Measurements from ENCODE around the gene NPHP1.

NPHP1 gene

DNA sequence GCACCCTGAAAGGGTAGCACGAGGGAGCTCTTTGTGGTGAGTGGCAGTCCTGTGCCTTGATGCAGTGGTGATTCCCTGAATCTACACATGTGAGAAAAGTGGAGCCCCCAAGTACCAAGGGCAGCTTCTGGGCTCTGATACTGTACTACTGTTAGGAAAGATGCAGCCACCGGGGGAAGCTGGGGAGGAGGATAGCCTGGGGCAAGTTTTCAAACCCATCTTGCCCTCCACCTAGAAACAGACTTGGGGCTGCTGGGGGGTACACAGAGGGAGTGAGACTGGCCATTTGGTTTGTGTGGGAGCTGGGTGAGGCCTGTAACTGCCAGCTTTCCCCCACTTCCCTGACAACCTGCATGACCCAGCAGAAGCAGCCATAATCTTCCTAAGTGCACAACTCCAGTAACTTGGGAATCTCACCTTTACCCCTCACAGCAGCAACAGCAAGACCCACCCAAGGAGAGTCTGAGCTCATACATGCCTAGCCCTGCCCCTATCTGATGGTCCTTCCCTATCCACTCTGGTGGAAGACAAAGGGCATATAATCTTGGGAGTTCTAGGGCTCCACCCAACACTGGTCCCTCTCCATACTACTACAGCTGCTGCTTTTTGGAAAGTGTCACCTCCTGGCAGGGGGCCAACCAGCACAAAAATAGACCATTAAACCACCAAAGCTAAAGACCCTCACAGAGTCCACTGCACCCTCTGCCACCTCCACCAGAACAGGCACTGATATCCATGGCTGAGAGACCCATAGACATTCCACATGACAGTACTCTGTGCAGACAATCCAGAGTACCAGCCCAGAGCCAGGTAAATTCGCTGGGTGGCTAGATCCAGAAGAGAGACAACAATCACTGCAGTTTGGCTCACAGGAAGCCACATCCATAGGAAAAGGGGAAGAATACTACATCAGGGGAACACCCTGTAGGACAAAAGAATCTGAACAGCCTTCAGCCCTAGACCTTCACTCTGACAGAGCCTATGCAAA lies 97.4 kb downstream of the NPHP1 start:
- no peak overlapping the region for H3K56ac ChIP-seq (ENCODE audit: low read length)
- H2BK120ac ChIP-seq (ENCODE audit: low read depth, low read length), result no peak overlapping the region
- no peak overlapping the region for H2BK5ac ChIP-seq (ENCODE audit: low read length)
- no peak overlapping the region for H3K18ac ChIP-seq (ENCODE audit: low read length)
- H2AK5ac ChIP-seq (ENCODE audit: low read length), result no peak overlapping the region
- H3K4me3 ChIP-seq (ENCODE audit: low read length), result no peak overlapping the region
- H4K8ac ChIP-seq (ENCODE audit: low read depth, low read length), result no peak overlapping the region
- H3K79me2 ChIP-seq (ENCODE audit: control insufficient read depth, insufficient read depth, low read length), result no peaks in the 10 kb centered on the region
- H4K5ac ChIP-seq (ENCODE audit: low read length), result no peak overlapping the region
- no peak overlapping the region for H3K4me2 ChIP-seq (ENCODE audit: low read length)
- no peak overlapping the region for H2BK15ac ChIP-seq (replicated peaks; ENCODE audit: low read depth)
- DNase-seq, result no peak
- no peak overlapping the region for H3K27ac ChIP-seq (ENCODE audit: low read depth, low read length)
- H3K4ac ChIP-seq (ENCODE audit: low read depth, low read length), result no peak overlapping the region
- H3K79me1 ChIP-seq (ENCODE audit: low read length), result no peaks in the 10 kb centered on the region
- H3K36me3 ChIP-seq (ENCODE audit: control insufficient read depth, insufficient read depth, low read length), result no peaks in the 10 kb centered on the region
- no peaks in the 10 kb centered on the region for H3K27me3 ChIP-seq (ENCODE audit: insufficient read depth, low read length, poor library complexity)
- H3K23ac ChIP-seq (ENCODE audit: low read length), result no peak overlapping the region
- no CpG with 5 or more reads among the region's 3 CpGs for WGBS (ENCODE audit: extremely low coverage, insufficient coverage, low lambda C conversion rate)
- no peaks in the 10 kb centered on the region for H3K4me1 ChIP-seq (ENCODE audit: control insufficient read depth, low read depth, low read length)
- no peak overlapping the region for H3K9ac ChIP-seq (ENCODE audit: low read length)

DNA sequence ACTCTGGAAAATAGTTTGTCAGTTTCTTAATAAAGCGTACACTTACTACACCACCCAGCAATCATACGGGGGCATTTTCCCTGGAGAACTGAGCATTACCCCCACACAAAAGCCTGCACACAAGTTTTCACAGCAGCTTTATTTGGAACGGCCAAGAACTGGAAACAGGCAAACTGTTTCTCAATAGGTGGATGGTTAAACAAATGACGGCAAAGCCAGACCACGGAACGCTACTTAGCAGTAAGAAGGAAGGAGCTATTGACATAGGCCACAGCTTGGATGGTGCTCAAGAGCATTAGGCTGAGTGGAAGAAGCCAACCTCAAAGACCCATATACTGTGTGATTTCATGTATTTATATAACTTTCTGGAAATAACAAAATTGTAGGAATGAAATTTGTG lies 98.2 kb downstream of the NPHP1 start:
- Histone ChIP-seq H3K56ac (ENCODE audit: low read length) (no peak overlapping the region), H3K4ac (ENCODE audit: low read depth, low read length) (no peak overlapping the region), H3K79me1 (ENCODE audit: low read length) (no peaks in the 10 kb centered on the region), H2AK5ac (ENCODE audit: low read length) (no peak overlapping the region), H3K27me3 (ENCODE audit: insufficient read depth, low read length, poor library complexity) (no peaks in the 10 kb centered on the region), H3K4me2 (ENCODE audit: low read length) (no peak overlapping the region), H3K4me3 (ENCODE audit: low read length) (no peak overlapping the region), H3K4me1 (ENCODE audit: control insufficient read depth, low read depth, low read length) (no peaks in the 10 kb centered on the region), H4K5ac (ENCODE audit: low read length) (no peak overlapping the region), H3K23ac (ENCODE audit: low read length) (no peak overlapping the region), H3K79me2 (ENCODE audit: control insufficient read depth, insufficient read depth, low read length) (no peaks in the 10 kb centered on the region), H2BK15ac (replicated peaks; ENCODE audit: low read depth) (no peak overlapping the region), H3K9ac (ENCODE audit: low read length) (no peak overlapping the region), H4K8ac (ENCODE audit: low read depth, low read length) (no peak overlapping the region), H2BK5ac (ENCODE audit: low read length) (no peak overlapping the region), H2BK120ac (ENCODE audit: low read depth, low read length) (no peak overlapping the region), H3K27ac (ENCODE audit: low read depth, low read length) (no peak overlapping the region), H3K18ac (ENCODE audit: low read length) (no peak overlapping the region), H3K36me3 (ENCODE audit: control insufficient read depth, insufficient read depth, low read length) (no peaks in the 10 kb centered on the region)
- no CpG with 5 or more reads among the region's 6 CpGs for WGBS (ENCODE audit: extremely low coverage, insufficient coverage, low lambda C conversion rate)
- no peak for DNase-seq

DNA sequence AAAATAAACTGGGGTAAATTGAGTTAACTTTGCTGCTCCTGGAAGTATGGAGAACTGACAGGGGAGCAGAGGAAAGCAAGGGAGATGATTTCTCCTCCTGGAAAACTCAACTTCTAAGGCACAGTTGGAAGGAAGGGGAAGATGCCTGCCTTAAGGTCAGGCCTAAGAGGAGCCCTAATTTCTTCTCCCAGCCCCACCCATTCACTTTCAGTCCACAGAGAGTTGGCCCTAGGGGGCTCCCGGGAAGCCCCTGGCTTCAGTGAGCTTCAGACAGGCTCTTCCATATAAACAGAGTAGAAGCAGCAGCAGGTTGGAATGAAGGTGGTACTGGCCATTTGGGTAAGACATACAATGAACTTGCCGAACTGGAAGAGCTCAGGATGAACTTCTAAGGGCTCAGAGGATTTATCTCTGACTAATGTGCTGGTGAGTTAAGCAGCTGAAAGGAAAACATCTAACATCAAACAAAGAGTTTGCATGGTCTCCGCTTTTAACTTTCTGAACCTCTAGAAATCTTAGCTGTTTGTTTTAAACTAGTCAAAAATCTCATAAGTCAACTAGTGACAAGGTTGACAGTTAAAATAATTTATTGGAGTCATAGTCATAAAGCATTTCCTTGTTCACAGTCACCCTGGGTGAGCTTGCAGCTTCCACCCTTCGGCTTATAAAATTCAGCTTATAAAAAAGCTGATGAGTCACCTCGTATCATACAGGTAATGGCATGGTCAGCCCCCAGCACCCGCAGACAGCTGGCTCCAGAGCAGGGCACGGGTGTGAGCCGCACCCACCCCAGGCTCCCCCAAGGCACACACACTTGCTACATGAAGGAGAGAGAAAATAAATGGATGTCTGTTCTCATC lies 99.0 kb downstream of the NPHP1 start:
- Histone ChIP-seq H2AK5ac (ENCODE audit: low read length) (no peak overlapping the region), H3K79me1 (ENCODE audit: low read length) (no peaks in the 10 kb centered on the region), H3K9ac (ENCODE audit: low read length) (no peak overlapping the region), H3K4me2 (ENCODE audit: low read length) (no peak overlapping the region), H2BK120ac (ENCODE audit: low read depth, low read length) (no peak overlapping the region), H4K5ac (ENCODE audit: low read length) (no peak overlapping the region), H3K36me3 (ENCODE audit: control insufficient read depth, insufficient read depth, low read length) (no peaks in the 10 kb centered on the region), H3K27me3 (ENCODE audit: insufficient read depth, low read length, poor library complexity) (no peaks in the 10 kb centered on the region), H2BK5ac (ENCODE audit: low read length) (no peak overlapping the region), H3K56ac (ENCODE audit: low read length) (no peak overlapping the region), H3K23ac (ENCODE audit: low read length) (no peak overlapping the region), H3K18ac (ENCODE audit: low read length) (no peak overlapping the region), H2BK15ac (replicated peaks; ENCODE audit: low read depth) (no peak overlapping the region), H3K4me3 (ENCODE audit: low read length) (no peak overlapping the region), H3K27ac (ENCODE audit: low read depth, low read length) (no peak overlapping the region), H3K79me2 (ENCODE audit: control insufficient read depth, insufficient read depth, low read length) (no peaks in the 10 kb centered on the region), H3K4me1 (ENCODE audit: control insufficient read depth, low read depth, low read length) (no peaks in the 10 kb centered on the region), H3K4ac (ENCODE audit: low read depth, low read length) (no peak overlapping the region), H4K8ac (ENCODE audit: low read depth, low read length) (no peak overlapping the region)
- no CpG with 5 or more reads among the region's 8 CpGs for WGBS (ENCODE audit: extremely low coverage, insufficient coverage, low lambda C conversion rate)
- DNase-seq, result no peak

DNA sequence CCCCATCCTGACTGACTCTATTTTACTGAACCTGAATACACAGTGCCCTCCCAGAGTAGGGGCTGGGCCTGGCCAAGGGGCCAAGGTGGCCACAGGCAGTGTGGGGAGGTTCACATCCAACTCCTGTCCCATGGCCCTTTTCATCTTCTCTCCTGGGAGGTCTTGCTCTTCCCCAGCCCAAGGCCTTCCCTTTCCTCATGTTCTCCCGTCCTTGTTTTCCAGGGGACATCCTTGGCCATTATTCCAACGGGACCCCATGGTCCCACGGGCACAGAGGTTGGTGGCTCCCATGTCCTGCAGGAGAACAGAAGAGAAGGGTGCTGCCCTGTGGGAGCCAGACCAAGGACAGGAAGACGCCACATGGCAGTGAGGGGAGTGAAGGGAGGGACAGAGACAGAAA lies 99.6 kb downstream of the NPHP1 start:
- Histone ChIP-seq H3K27me3 (ENCODE audit: insufficient read depth, low read length, poor library complexity) (no peaks in the 10 kb centered on the region), H2BK5ac (ENCODE audit: low read length) (no peak overlapping the region), H3K79me2 (ENCODE audit: control insufficient read depth, insufficient read depth, low read length) (no peaks in the 10 kb centered on the region), H3K36me3 (ENCODE audit: control insufficient read depth, insufficient read depth, low read length) (no peaks in the 10 kb centered on the region), H3K27ac (ENCODE audit: low read depth, low read length) (no peak overlapping the region), H2BK15ac (replicated peaks; ENCODE audit: low read depth) (no peak overlapping the region), H3K4me2 (ENCODE audit: low read length) (no peak overlapping the region), H4K8ac (ENCODE audit: low read depth, low read length) (no peak overlapping the region), H2BK120ac (ENCODE audit: low read depth, low read length) (no peak overlapping the region), H3K18ac (ENCODE audit: low read length) (no peak overlapping the region), H3K79me1 (ENCODE audit: low read length) (no peaks in the 10 kb centered on the region), H3K23ac (ENCODE audit: low read length) (no peak overlapping the region), H3K4me1 (ENCODE audit: control insufficient read depth, low read depth, low read length) (no peaks in the 10 kb centered on the region), H3K56ac (ENCODE audit: low read length) (no peak overlapping the region), H4K5ac (ENCODE audit: low read length) (no peak overlapping the region), H3K4me3 (ENCODE audit: low read length) (no peak overlapping the region), H3K4ac (ENCODE audit: low read depth, low read length) (no peak overlapping the region), H3K9ac (ENCODE audit: low read length) (no peak overlapping the region), H2AK5ac (ENCODE audit: low read length) (no peak overlapping the region)
- no CpG with 5 or more reads among the region's 4 CpGs for WGBS (ENCODE audit: extremely low coverage, insufficient coverage, low lambda C conversion rate)
- no peak for DNase-seq

DNA sequence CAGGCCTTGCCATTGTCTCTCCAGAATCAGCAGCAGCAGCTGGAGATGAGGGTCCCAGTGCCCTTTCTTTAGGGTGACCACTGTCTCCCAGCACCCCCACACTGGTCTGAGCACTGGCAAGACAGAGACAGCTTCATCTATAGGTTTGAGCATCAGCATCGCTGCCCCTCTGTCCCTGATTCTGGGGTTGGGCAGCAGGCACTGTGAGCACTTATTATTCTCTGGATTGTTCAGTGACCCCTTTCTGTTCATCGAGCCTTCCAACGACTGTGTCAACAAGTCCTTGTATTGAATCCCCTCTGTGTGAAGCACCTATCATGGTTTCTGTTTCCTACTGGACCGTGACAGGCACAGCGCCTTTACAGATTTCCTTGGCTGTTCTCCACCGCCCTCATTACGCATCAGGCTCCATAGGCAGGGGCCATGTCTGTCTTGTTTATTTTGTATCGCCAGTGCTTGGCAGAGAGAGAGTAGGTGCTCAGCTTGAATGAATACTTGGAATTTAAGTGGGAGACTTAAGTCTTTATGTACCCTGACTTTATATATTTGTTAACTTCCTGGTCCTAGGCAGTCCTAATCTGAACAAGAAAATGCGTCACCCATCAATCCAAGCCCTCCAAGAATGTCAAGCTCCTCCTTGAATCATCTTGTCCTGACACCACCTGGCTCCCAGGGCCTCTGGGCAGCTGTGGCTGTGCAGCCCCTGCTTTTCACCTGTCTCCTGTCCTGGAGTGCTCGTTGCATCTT lies 100.6 kb downstream of the NPHP1 start:
- Histone ChIP-seq H4K5ac (ENCODE audit: low read length) (no peak overlapping the region), H4K8ac (ENCODE audit: low read depth, low read length) (no peak overlapping the region), H3K79me1 (ENCODE audit: low read length) (no peaks in the 10 kb centered on the region), H3K23ac (ENCODE audit: low read length) (no peak overlapping the region), H3K56ac (ENCODE audit: low read length) (no peak overlapping the region), H3K36me3 (ENCODE audit: control insufficient read depth, insufficient read depth, low read length) (no peaks in the 10 kb centered on the region), H2BK5ac (ENCODE audit: low read length) (no peak overlapping the region), H2AK5ac (ENCODE audit: low read length) (no peak overlapping the region), H3K27me3 (ENCODE audit: insufficient read depth, low read length, poor library complexity) (no peaks in the 10 kb centered on the region), H3K18ac (ENCODE audit: low read length) (no peak overlapping the region), H3K4me2 (ENCODE audit: low read length) (no peak overlapping the region), H3K4ac (ENCODE audit: low read depth, low read length) (no peak overlapping the region), H3K27ac (ENCODE audit: low read depth, low read length) (no peak overlapping the region), H3K4me3 (ENCODE audit: low read length) (no peak overlapping the region), H2BK120ac (ENCODE audit: low read depth, low read length) (no peak overlapping the region), H3K4me1 (ENCODE audit: control insufficient read depth, low read depth, low read length) (no peaks in the 10 kb centered on the region), H3K9ac (ENCODE audit: low read length) (no peak overlapping the region), H3K79me2 (ENCODE audit: control insufficient read depth, insufficient read depth, low read length) (no peaks in the 10 kb centered on the region), H2BK15ac (replicated peaks; ENCODE audit: low read depth) (no peak overlapping the region)
- no peak for DNase-seq
- no CpG with 5 or more reads among the region's 10 CpGs for WGBS (ENCODE audit: extremely low coverage, insufficient coverage, low lambda C conversion rate)
